K562 (cell line): Measurements from ENCODE around the gene SFI1. TPM values are rescaled to one million over a fixed set of nuclear protein-coding genes. Genes with fewer than 3 reads are reported as not detected.

Experiments
- ATAC-seq: fragments of 200-7000 bp; cut with Tn5 transposase; 3 replicates; pipeline ENCODE4 v1.9.1; 2020; ENCODE audit warnings: moderate library complexity
- BruUV-seq: library from RNA; stranded (reverse); fragments of 400-500 nt; replicated peaks from 2 replicates; lab custom pipeline; 2021; lab: Mats Ljungman, UMichigan
- CTCF ChIA-PET: fragments of 300-600 bp; formaldehyde crosslinking; extraction: SDS; loops from one replicate; lab custom pipeline; 2021; ENCODE audit warnings: low intra/inter-chr PET ratio; lab: Yijun Ruan, JAX
- POLR2A ChIA-PET: fragments of 300-600, 350-650 bp; sonication (Branson Sonifier 250); formaldehyde crosslinking; extraction: SDS; loops from one replicate; lab custom pipeline; 2021; ENCODE audit warnings: antibody characterized with exemption, inconsistent platforms; lab: Yijun Ruan, JAX
- DNase-seq, 4 experiments: peaks; one replicate each; pipeline versions ENCODE4 v3.0.0 to v3.0.0-alpha.2; 2011 to 2018; ENCODE audit warnings: low spot score in 3 of 4, mixed read lengths in 3 of 4; ENCODE audit errors: extremely low read depth in 1 of 4
- FAIRE-seq: peaks from 2 replicates; lab custom pipeline; 2011; peaks lifted over from hg19 to GRCh38; lab: Jason Lieb, UNC
- H2AFZ ChIP-seq: 2 replicates; pipeline ENCODE4 v1.6.0; 2011; ENCODE audit warnings: low read depth, low read length, control low read depth, inconsistent platforms
- H3K27ac ChIP-seq: fragments of 200-600 bp; 3 replicates; pipeline ENCODE4 v1.8.0; 2011; ENCODE audit warnings: low read depth, mild to moderate bottlenecking, control low read depth, inconsistent platforms, low read length, moderate library complexity, mixed read lengths; ENCODE audit errors: extremely low read depth
- H3K27me3 ChIP-seq, 2 experiments: fragments of 300-600 bp in 1 of 2; 2 replicates in 1 of 2; 3 replicates in 1 of 2; pipeline versions ENCODE4 v1.6.0 to v1.8.0; 2011; ENCODE audit warnings: inconsistent platforms in 2 of 2, low read length in 2 of 2, mild to moderate bottlenecking in 1 of 2, mixed read lengths in 1 of 2, moderate library complexity in 1 of 2; ENCODE audit not compliant: control insufficient read depth in 2 of 2, insufficient read depth in 2 of 2
- H3K36me3 ChIP-seq: fragments of 300-600 bp; 3 replicates; pipeline ENCODE4 v1.8.0; 2011; ENCODE audit warnings: mild to moderate bottlenecking, low read length, inconsistent platforms; ENCODE audit not compliant: control insufficient read depth, insufficient read depth
- H3K4me1 ChIP-seq, 2 experiments: fragments of 200-600 bp in 1 of 2; replicated peaks in 1 of 2; 2 replicates in 1 of 2; 3 replicates in 1 of 2; pipeline versions ENCODE4 v1.5.1 to v1.8.0; 2011; ENCODE audit warnings: inconsistent platforms in 2 of 2, low read length in 2 of 2, mild to moderate bottlenecking in 1 of 2, mixed read lengths in 1 of 2, moderate library complexity in 1 of 2; ENCODE audit not compliant: control insufficient read depth in 2 of 2, insufficient read depth in 2 of 2
- H3K4me2 ChIP-seq: 2 replicates; pipeline ENCODE4 v1.6.1; 2011; ENCODE audit warnings: low read length, control low read depth, inconsistent platforms, mixed read lengths; ENCODE audit not compliant: insufficient read depth
- H3K4me3 ChIP-seq: fragments of 200-600 bp; sonication (generic), shearing (Covaris generic); 2 replicates; pipeline ENCODE4 v1.5.1; 2016; ENCODE audit warnings: control low read depth, inconsistent platforms
- H3K79me2 ChIP-seq: fragments of 200-600 bp; 3 replicates; pipeline ENCODE4 v1.8.0; 2011; ENCODE audit warnings: low read length, inconsistent platforms; ENCODE audit not compliant: control insufficient read depth, insufficient read depth
- H3K9ac ChIP-seq, 2 experiments: 2 replicates each; pipeline versions ENCODE4 v1.6.0 to v1.6.1; 2011; ENCODE audit warnings: low read depth in 2 of 2, low read length in 2 of 2, control low read depth in 1 of 2, inconsistent platforms in 1 of 2, mild to moderate bottlenecking in 1 of 2, mixed read lengths in 1 of 2; ENCODE audit not compliant: insufficient read depth in 1 of 2
- H3K9me1 ChIP-seq: one replicate; pipeline ENCODE4 v1.6.0; 2011; ENCODE audit warnings: inconsistent platforms, mild to moderate bottlenecking, low read length, moderate library complexity; ENCODE audit not compliant: control insufficient read depth, insufficient read depth
- H3K9me3 ChIP-seq: replicated peaks from 2 replicates; pipeline ENCODE4 v1.5.1; 2011; ENCODE audit warnings: low read depth, low read length, inconsistent platforms; ENCODE audit not compliant: control insufficient read depth, insufficient read depth
- H4K20me1 ChIP-seq: replicated peaks from 2 replicates; pipeline ENCODE4 v1.6.1; 2011; ENCODE audit warnings: low read length, inconsistent platforms, mixed read lengths; ENCODE audit not compliant: control insufficient read depth, insufficient read depth
- E2F1 ChIP-seq: sonication (generic); formaldehyde crosslinking; IDR thresholded peaks from 2 replicates; pipeline ENCODE4 v1.8.1; 2023; ENCODE audit warnings: mild to moderate bottlenecking, missing genetic modification reagents, moderate library complexity
- HDAC1 ChIP-seq, 2 experiments: fragments of 450-650 bp; IDR thresholded peaks; 2 replicates each; pipeline ENCODE4 v1.6.1; 2016 to 2017; ENCODE audit warnings: inconsistent platforms in 1 of 2, mild to moderate bottlenecking in 1 of 2, moderate library complexity in 1 of 2
- KDM2B ChIP-seq: fragments of 250-450 bp; sonication (Bioruptor Pico); IDR thresholded peaks from 2 replicates; pipeline ENCODE4 v1.8.0; 2021; ENCODE audit warnings: mild to moderate bottlenecking, moderate library complexity
- LEF1 ChIP-seq: fragments of 450-650 bp; IDR thresholded peaks from 2 replicates; pipeline ENCODE4 v1.6.1; 2016; ENCODE audit warnings: mild to moderate bottlenecking
- NFIC ChIP-seq: fragments of 450-650 bp; IDR thresholded peaks from 2 replicates; pipeline ENCODE4 v1.6.1; 2017; ENCODE audit warnings: mild to moderate bottlenecking, inconsistent platforms
- PHF8 ChIP-seq: fragments of 200-600 bp; sonication (generic); IDR thresholded peaks from 2 replicates; pipeline ENCODE4 v1.6.1; 2012; ENCODE audit warnings: mixed run types, mild to moderate bottlenecking, inconsistent platforms, low read length, moderate library complexity, borderline replicate concordance
- POLR2AphosphoS5 ChIP-seq: IDR thresholded peaks from 2 replicates; pipeline ENCODE4 v1.6.1; 2011; ENCODE audit warnings: mild to moderate bottlenecking, low read depth, low read length, moderate library complexity; ENCODE audit not compliant: control insufficient read depth, insufficient read depth
- POLR2B ChIP-seq: fragments of 450-650 bp; IDR thresholded peaks from 2 replicates; pipeline ENCODE4 v1.6.1; 2018; ENCODE audit warnings: low read depth; ENCODE audit not compliant: partially characterized antibody
- SETDB1 ChIP-seq: IDR thresholded peaks from one replicate; pipeline ENCODE4 v1.6.1; 2012; ENCODE audit warnings: low read length, control low read depth, inconsistent platforms
- SMARCA4 ChIP-seq: fragments of 450-650 bp; IDR thresholded peaks from 2 replicates; pipeline ENCODE4 v1.6.1; 2016
- SP1 ChIP-seq: sonication (generic); formaldehyde crosslinking; IDR thresholded peaks from 2 replicates; pipeline ENCODE4 v1.8.1; 2022; ENCODE audit warnings: mild to moderate bottlenecking, missing genetic modification reagents
- SREBF2 ChIP-seq: sonication (generic); formaldehyde crosslinking; IDR thresholded peaks from 2 replicates; pipeline ENCODE4 v1.4.0; 2020; ENCODE audit warnings: mild to moderate bottlenecking, missing genetic modification reagents
- TOE1 ChIP-seq, 2 experiments: fragments of 450-650 bp in 1 of 2; sonication (generic) in 1 of 2; formaldehyde crosslinking in 1 of 2; IDR thresholded peaks; 2 replicates each; pipeline versions ENCODE4 v1.7.1 to v1.8.0; 2016 to 2022; ENCODE audit warnings: borderline replicate concordance in 2 of 2, mild to moderate bottlenecking in 2 of 2, antibody characterized with exemption in 1 of 2, inconsistent platforms in 1 of 2, low read depth in 1 of 2, missing genetic modification reagents in 1 of 2, moderate library complexity in 1 of 2
- U2AF1 ChIP-seq: fragments of 200-400 bp; formaldehyde crosslinking; optimal IDR thresholded peaks from 2 replicates; pipeline ENCODE3; 2017; ENCODE audit warnings: mild to moderate bottlenecking, low read depth, low read length, moderate library complexity
- ZNF780A ChIP-seq: fragments of 250-450 bp; sonication (Bioruptor Pico); IDR thresholded peaks from 2 replicates; pipeline ENCODE4 v1.5.0; 2021; ENCODE audit warnings: mild to moderate bottlenecking
- ZSCAN32 ChIP-seq: fragments of 450-650 bp; formaldehyde crosslinking; IDR thresholded peaks from 2 replicates; pipeline ENCODE4 v1.4.0; 2020; ENCODE audit warnings: mild to moderate bottlenecking, moderate library complexity
- WGBS: fragments of 100-300 bp; shearing (Covaris generic); methylation state at CpG from one replicate; pipeline ENCODE4 v1.1.6; 2016; ENCODE audit warnings: low coverage, mixed read lengths; ENCODE audit not compliant: insufficient coverage; ENCODE audit errors: missing lambda C conversion rate; 5-methylcytosine and 5-hydroxymethylcytosine counted together
- in situ Hi-C: fragments of 300-500 bp; cut with MboI; formaldehyde crosslinking; loops from 4 replicates; pipeline ENCODE4 v1.15.0; 2018; ENCODE audit warnings: inconsistent platforms, mixed read lengths
- intact Hi-C: fragments of 100-400 bp; cut with micrococcal nuclease; formaldehyde crosslinking; loops from 2 replicates; pipeline ENCODE4 v1.14.2; 2022
- polyA plus RNA-seq, 8 experiments: library from polyadenylated mRNA; depleted of rRNA in 4 of 8; stranded (reverse) in 5 of 8; unstranded in 3 of 8; fragments of >200 nt; fragmentation: Nextera tagmentation in 2 of 8; fragmentation: Illumina TruSeq in 1 of 8; extraction: Ambion mirVana in 2 of 8; extraction: Trizol in 1 of 8; gene quantifications; 2 replicates each; pipeline versions ENCODE4 v1.2.1 to v1.2.3, GENCODE V29; 2011 to 2014; ENCODE audit warnings: inconsistent platforms in 1 of 8, missing spikeins in 1 of 8
- total RNA-seq, 7 experiments: library from RNA; depleted of rRNA in 6 of 7; stranded (reverse); fragments of >200 nt in 6 of 7; fragmentation: Illumina TruSeq in 2 of 7; extraction: Trizol in 2 of 7; gene quantifications; 2 replicates each; pipeline versions ENCODE4 v1.2.1 to v1.2.3, GENCODE V29; 2011 to 2021; ENCODE audit warnings: low replicate concordance in 1 of 7

Gene SFI1
- total and polyA plus RNA-seq, 9 of the 15 experiments (the other 6 are each of a cell fraction or from before 2014, with no cell fraction given): 3.0 to 25.6 (median 14.1) TPM

GRCh38 chr22:31567702-31568101, 71.4 kb downstream of the SFI1 start (continued):
- TF ChIP-seq LEF1 (no peak), SREBF2 (CRISPR knock-in tag) (no peak), HDAC1 (IDR thresholded peaks at IDR 0.05) (no peak), POLR2AphosphoS5 (no peak), SMARCA4 (no peak), SP1 (CRISPR knock-in tag) (no peak), ZSCAN32 (CRISPR knock-in tag) (no peak), PHF8 (no peak), TOE1 (IDR thresholded peaks at IDR 0.05; ENCODE audit: borderline replicate concordance) (no peak), TOE1 (CRISPR knock-in tag; IDR thresholded peaks at IDR 0.05; ENCODE audit: borderline replicate concordance, low read depth) (no peak), KDM2B (CRISPR knock-in tag) (no peak), POLR2B (no peak), ZNF780A (CRISPR knock-in tag) (no peak), NFIC (no peak)
- TF ChIP-seq, all 486 proteins: peak for 0

DNA sequence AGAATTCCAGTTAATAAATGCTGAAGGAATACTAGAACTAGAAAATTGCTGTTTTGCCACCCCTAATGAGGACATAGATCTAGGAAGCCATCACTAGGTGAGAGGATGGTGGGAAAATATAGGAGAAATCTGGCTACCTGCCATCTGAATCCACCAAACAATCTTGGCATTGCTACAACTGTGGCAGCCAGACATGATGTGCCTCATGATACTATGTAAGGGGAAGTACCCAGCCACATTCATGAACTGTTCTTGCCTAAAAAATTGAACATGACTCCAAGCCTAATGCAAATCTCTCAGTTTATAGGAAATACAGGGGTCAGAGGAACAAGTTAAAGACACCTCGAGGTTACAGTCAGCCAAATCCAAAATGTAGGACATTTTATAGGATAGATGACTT, 72.8 kb downstream of the SFI1 start:
- no TSS peak for BruUV-seq
- no peaks in the 10 kb centered on the region for H3K79me2 ChIP-seq
- no peak for DNase-seq
- H3K9me3 ChIP-seq: no peaks in the 10 kb centered on the region
- H4K20me1 ChIP-seq: no peaks in the 10 kb centered on the region
- peaks cover 10% of the 10 kb centered on the region; the same call in 2 of the 3 replicates for H3K36me3 ChIP-seq
- H3K4me3 ChIP-seq: no peak overlapping the region
- intact Hi-C loops (loop anchor here (10.0 kb wide), 1 partner anchor 406 kb away; no protein-coding TSS in a partner anchor), in situ Hi-C loops (no loop called here)
- POLR2A ChIA-PET: interaction anchor here (0.8 kb wide), 1 partner anchor 44 kb away, joined by 3 read pairs; no protein-coding TSS in a partner anchor
- no peak overlapping the region for H2AFZ ChIP-seq
- CTCF ChIA-PET: no interaction called here
- ATAC-seq: no peak
- TF ChIP-seq U2AF1 (no peak), SETDB1 (no peak), E2F1 (no peak)
- H3K4me1 ChIP-seq: no peaks in the 10 kb centered on the region; a peak in 1 of 5 replicates
- H3K4me2 ChIP-seq: no peak overlapping the region
- FAIRE-seq: no peak
- no peaks in the 10 kb centered on the region for H3K27me3 ChIP-seq
- no peaks in the 10 kb centered on the region for H3K9me1 ChIP-seq
- 25% methylated on average over 1 of the region's 1 CpG for WGBS
- no peak overlapping the region for H3K9ac ChIP-seq
- no peak overlapping the region for H3K27ac ChIP-seq
